HEK293 (cell line): ENCODE measurements around the gene CA10.

Source experiments
- CTCF ChIA-PET: fragments of 350-600 bp; formaldehyde crosslinking; extraction: SDS; loops from one replicate; lab custom pipeline; 2021; ENCODE audit warnings: antibody characterized with exemption; lab: Yijun Ruan, JAX
- POLR2A ChIA-PET: fragments of 300-600 bp; formaldehyde crosslinking; extraction: SDS; loops from one replicate; lab custom pipeline; 2020; ENCODE audit warnings: antibody characterized with exemption, inconsistent platforms; lab: Yijun Ruan, JAX
- H3K27ac ChIP-seq: fragments of 200-500 bp; sonication (Bioruptor generic); 2 replicates; pipeline ENCODE4 v1.5.1; 2014; ENCODE audit warnings: low read depth, low read length, control low read depth, inconsistent platforms; ENCODE audit errors: extremely low read depth
- H3K36me3 ChIP-seq, 2 experiments: fragments of 200-500 bp in 1 of 2; sonication (Bioruptor generic) in 1 of 2; 1 replicate in 1 of 2; 2 replicates in 1 of 2; pipeline ENCODE4 v1.5.1; 2014 to 2017; ENCODE audit warnings: inconsistent platforms in 2 of 2, low read length in 2 of 2; ENCODE audit not compliant: control insufficient read depth in 2 of 2, insufficient read depth in 1 of 2
- H3K4me1 ChIP-seq: fragments of 200-500 bp; sonication (Bioruptor generic); 2 replicates; pipeline ENCODE4 v1.5.1; 2014; ENCODE audit warnings: mild to moderate bottlenecking, low read length, inconsistent platforms; ENCODE audit not compliant: control insufficient read depth, insufficient read depth
- H3K4me3 ChIP-seq: 2 replicates; pipeline ENCODE4 v1.5.1; 2011; ENCODE audit warnings: low read depth, mild to moderate bottlenecking, control low read depth, low read length, moderate library complexity
- H3K9me3 ChIP-seq: fragments of 200-500 bp; sonication (Bioruptor generic); 2 replicates; pipeline ENCODE4 v1.5.1; 2014; ENCODE audit warnings: low read depth, low read length, inconsistent platforms; ENCODE audit not compliant: control insufficient read depth, insufficient read depth
- KLF1 ChIP-seq: fragments of 450-650 bp; formaldehyde crosslinking; IDR thresholded peaks from 2 replicates; pipeline ENCODE4 v1.5.1; 2016; ENCODE audit warnings: missing biosample characterization, missing genetic modification characterization
- KLF16 ChIP-seq: fragments of 450-650 bp; formaldehyde crosslinking; IDR thresholded peaks from 2 replicates; pipeline ENCODE4 v1.5.1; 2017; ENCODE audit warnings: missing biosample characterization, missing genetic modification characterization
- KLF8 ChIP-seq: fragments of 450-650 bp; formaldehyde crosslinking; IDR thresholded peaks from 2 replicates; pipeline ENCODE4 v1.5.1; 2016; ENCODE audit warnings: missing biosample characterization, missing genetic modification characterization
- OSR2 ChIP-seq: fragments of 450-650 bp; formaldehyde crosslinking; IDR thresholded peaks from 2 replicates; pipeline ENCODE4 v1.5.1; 2016; ENCODE audit warnings: missing biosample characterization, missing genetic modification characterization
- OVOL3 ChIP-seq: fragments of 450-650 bp; formaldehyde crosslinking; IDR thresholded peaks from 2 replicates; pipeline ENCODE4 v1.5.1; 2016; ENCODE audit warnings: missing biosample characterization, missing genetic modification characterization
- SCRT1 ChIP-seq: fragments of 450-650 bp; formaldehyde crosslinking; IDR thresholded peaks from 2 replicates; pipeline ENCODE4 v1.5.1; 2016; ENCODE audit warnings: missing biosample characterization, missing genetic modification characterization, borderline replicate concordance
- ZFP3 ChIP-seq: fragments of 450-650 bp; formaldehyde crosslinking; IDR thresholded peaks from 2 replicates; pipeline ENCODE4 v1.5.1; 2016; ENCODE audit warnings: low read depth, missing biosample characterization, missing genetic modification characterization
- ZFP69B ChIP-seq: fragments of 450-650 bp; formaldehyde crosslinking; IDR thresholded peaks from 2 replicates; pipeline ENCODE4 v1.5.1; 2016; ENCODE audit warnings: missing biosample characterization, missing genetic modification characterization
- ZNF121 ChIP-seq: fragments of 450-650 bp; formaldehyde crosslinking; IDR thresholded peaks from 2 replicates; pipeline ENCODE4 v1.5.1; 2016; ENCODE audit warnings: missing biosample characterization, missing genetic modification characterization
- ZNF19 ChIP-seq: fragments of 450-650 bp; formaldehyde crosslinking; IDR thresholded peaks from 2 replicates; pipeline ENCODE4; 2016; ENCODE audit warnings: missing biosample characterization, missing genetic modification characterization, low read depth
- ZNF221 ChIP-seq: fragments of 450-650 bp; formaldehyde crosslinking; IDR thresholded peaks from 2 replicates; pipeline ENCODE4 v1.5.1; 2017; ENCODE audit warnings: missing biosample characterization, missing genetic modification characterization, borderline replicate concordance
- ZNF248 ChIP-seq: fragments of 450-650 bp; formaldehyde crosslinking; IDR thresholded peaks from 2 replicates; pipeline ENCODE4 v1.5.1; 2017; ENCODE audit warnings: missing biosample characterization, missing genetic modification characterization
- ZNF274 ChIP-seq, 2 experiments: fragments of 200-500 bp in 1 of 2; fragments of 450-650 bp in 1 of 2; sonication (Bioruptor generic) in 1 of 2; formaldehyde crosslinking in 1 of 2; IDR thresholded peaks; 2 replicates each; pipeline versions ENCODE4 v1.5.1 to v1.6.1; 2014 to 2016; ENCODE audit warnings: borderline replicate concordance in 1 of 2, inconsistent platforms in 1 of 2, low read length in 1 of 2, missing biosample characterization in 1 of 2, missing genetic modification characterization in 1 of 2
- ZNF280C ChIP-seq: fragments of 450-650 bp; formaldehyde crosslinking; IDR thresholded peaks from 2 replicates; pipeline ENCODE4 v1.5.1; 2016; ENCODE audit warnings: missing biosample characterization, missing genetic modification characterization
- ZNF341 ChIP-seq: fragments of 450-650 bp; formaldehyde crosslinking; IDR thresholded peaks from 2 replicates; pipeline ENCODE4; 2016; ENCODE audit warnings: low read depth, missing biosample characterization, missing genetic modification characterization
- ZNF350 ChIP-seq: fragments of 450-650 bp; formaldehyde crosslinking; IDR thresholded peaks from 2 replicates; pipeline ENCODE4 v1.5.0; 2017; ENCODE audit warnings: missing biosample characterization, mild to moderate bottlenecking, missing genetic modification characterization
- ZNF391 ChIP-seq: fragments of 450-650 bp; formaldehyde crosslinking; IDR thresholded peaks from 2 replicates; pipeline ENCODE4 v1.5.1; 2016; ENCODE audit warnings: low read depth, missing biosample characterization, missing genetic modification characterization, borderline replicate concordance
- ZNF423 ChIP-seq: fragments of 450-650 bp; formaldehyde crosslinking; IDR thresholded peaks from 2 replicates; pipeline ENCODE4 v1.5.1; 2016; ENCODE audit warnings: missing biosample characterization, missing genetic modification characterization
- ZNF548 ChIP-seq: fragments of 450-650 bp; formaldehyde crosslinking; IDR thresholded peaks from 2 replicates; pipeline ENCODE4 v1.5.1; 2016; ENCODE audit warnings: missing biosample characterization, missing genetic modification characterization
- ZNF549 ChIP-seq: fragments of 450-650 bp; IDR thresholded peaks from 2 replicates; pipeline ENCODE4 v1.5.1; 2018; ENCODE audit warnings: missing biosample characterization, missing genetic modification characterization, mild to moderate bottlenecking, inconsistent platforms, moderate library complexity
- ZNF596 ChIP-seq: fragments of 450-650 bp; IDR thresholded peaks from 2 replicates; pipeline ENCODE4 v1.5.0; 2018; ENCODE audit warnings: missing biosample characterization, mild to moderate bottlenecking, missing genetic modification characterization, moderate library complexity
- ZNF600 ChIP-seq: fragments of 450-650 bp; formaldehyde crosslinking; IDR thresholded peaks from 2 replicates; pipeline ENCODE4 v1.5.1; 2016; ENCODE audit warnings: missing biosample characterization, missing genetic modification characterization
- ZNF629 ChIP-seq: fragments of 450-650 bp; formaldehyde crosslinking; IDR thresholded peaks from 2 replicates; pipeline ENCODE4 v1.5.1; 2017; ENCODE audit warnings: missing biosample characterization, missing genetic modification characterization
- ZNF654 ChIP-seq: fragments of 450-650 bp; formaldehyde crosslinking; IDR thresholded peaks from 2 replicates; pipeline ENCODE4 v1.5.1; 2016; ENCODE audit warnings: low read depth, missing biosample characterization, missing genetic modification characterization
- ZNF658 ChIP-seq: fragments of 450-650 bp; formaldehyde crosslinking; IDR thresholded peaks from 2 replicates; pipeline ENCODE4; 2016; ENCODE audit warnings: missing biosample characterization, missing genetic modification characterization
- ZNF670 ChIP-seq: fragments of 450-650 bp; formaldehyde crosslinking; IDR thresholded peaks from 2 replicates; pipeline ENCODE4 v1.5.1; 2016; ENCODE audit warnings: missing biosample characterization, missing genetic modification characterization, low read depth
- ZNF76 ChIP-seq: fragments of 450-650 bp; formaldehyde crosslinking; IDR thresholded peaks from 2 replicates; pipeline ENCODE4; 2016; ENCODE audit warnings: low read depth, missing biosample characterization, missing genetic modification characterization, borderline replicate concordance
- ZNF785 ChIP-seq: fragments of 450-650 bp; formaldehyde crosslinking; IDR thresholded peaks from 2 replicates; pipeline ENCODE4 v1.5.1; 2016; ENCODE audit warnings: missing biosample characterization, missing genetic modification characterization
- ZNF791 ChIP-seq: fragments of 450-650 bp; formaldehyde crosslinking; IDR thresholded peaks from 2 replicates; pipeline ENCODE4 v1.5.1; 2016; ENCODE audit warnings: missing biosample characterization, missing genetic modification characterization
- ZNF792 ChIP-seq: fragments of 450-650 bp; formaldehyde crosslinking; IDR thresholded peaks from 2 replicates; pipeline ENCODE4 v1.5.1; 2016; ENCODE audit warnings: missing biosample characterization, missing genetic modification characterization
- TF ChIP-seq, protein P1 (sequence below): fragments of 450-650 bp; formaldehyde crosslinking; IDR thresholded peaks from 2 replicates; pipeline ENCODE4 v1.5.1; 2016; ENCODE audit warnings: missing biosample characterization, missing genetic modification characterization
- TF ChIP-seq, protein P2 (sequence below): fragments of 450-650 bp; formaldehyde crosslinking; IDR thresholded peaks from 2 replicates; pipeline ENCODE4; 2016; ENCODE audit warnings: missing biosample characterization, missing genetic modification characterization

Gene CA10

DNA sequence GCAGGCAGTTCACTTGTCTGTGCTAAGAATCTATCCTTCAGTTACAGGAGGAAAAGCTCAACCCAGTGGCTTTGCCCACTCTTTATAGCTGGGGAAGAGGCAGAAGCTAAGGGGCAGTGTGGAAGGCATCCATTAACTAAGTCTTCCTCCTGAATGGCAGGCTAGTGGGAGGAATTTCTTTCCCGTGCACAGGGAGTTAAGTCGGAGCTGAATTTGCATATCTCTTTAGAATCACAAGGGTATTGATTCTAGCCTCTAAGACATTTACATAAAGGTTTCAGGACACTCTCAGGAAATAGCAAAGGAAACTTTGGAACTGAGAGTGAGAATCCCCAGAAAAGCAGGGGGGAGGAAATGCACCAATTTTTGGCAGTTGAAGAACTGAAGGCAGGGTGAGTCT, 245.6 kb downstream of the CA10 start:
- no peaks in the 10 kb centered on the region for H3K9me3 ChIP-seq
- TF ChIP-seq ZNF791, result no peak
- TF ChIP-seq ZNF549 (tag by site-specific recombination), result no peak
- TF ChIP-seq ZNF629 (tag by site-specific recombination), result no peak
- no peak for TF ChIP-seq ZNF670 (tag by site-specific recombination)
- TF ChIP-seq, protein P1, sequence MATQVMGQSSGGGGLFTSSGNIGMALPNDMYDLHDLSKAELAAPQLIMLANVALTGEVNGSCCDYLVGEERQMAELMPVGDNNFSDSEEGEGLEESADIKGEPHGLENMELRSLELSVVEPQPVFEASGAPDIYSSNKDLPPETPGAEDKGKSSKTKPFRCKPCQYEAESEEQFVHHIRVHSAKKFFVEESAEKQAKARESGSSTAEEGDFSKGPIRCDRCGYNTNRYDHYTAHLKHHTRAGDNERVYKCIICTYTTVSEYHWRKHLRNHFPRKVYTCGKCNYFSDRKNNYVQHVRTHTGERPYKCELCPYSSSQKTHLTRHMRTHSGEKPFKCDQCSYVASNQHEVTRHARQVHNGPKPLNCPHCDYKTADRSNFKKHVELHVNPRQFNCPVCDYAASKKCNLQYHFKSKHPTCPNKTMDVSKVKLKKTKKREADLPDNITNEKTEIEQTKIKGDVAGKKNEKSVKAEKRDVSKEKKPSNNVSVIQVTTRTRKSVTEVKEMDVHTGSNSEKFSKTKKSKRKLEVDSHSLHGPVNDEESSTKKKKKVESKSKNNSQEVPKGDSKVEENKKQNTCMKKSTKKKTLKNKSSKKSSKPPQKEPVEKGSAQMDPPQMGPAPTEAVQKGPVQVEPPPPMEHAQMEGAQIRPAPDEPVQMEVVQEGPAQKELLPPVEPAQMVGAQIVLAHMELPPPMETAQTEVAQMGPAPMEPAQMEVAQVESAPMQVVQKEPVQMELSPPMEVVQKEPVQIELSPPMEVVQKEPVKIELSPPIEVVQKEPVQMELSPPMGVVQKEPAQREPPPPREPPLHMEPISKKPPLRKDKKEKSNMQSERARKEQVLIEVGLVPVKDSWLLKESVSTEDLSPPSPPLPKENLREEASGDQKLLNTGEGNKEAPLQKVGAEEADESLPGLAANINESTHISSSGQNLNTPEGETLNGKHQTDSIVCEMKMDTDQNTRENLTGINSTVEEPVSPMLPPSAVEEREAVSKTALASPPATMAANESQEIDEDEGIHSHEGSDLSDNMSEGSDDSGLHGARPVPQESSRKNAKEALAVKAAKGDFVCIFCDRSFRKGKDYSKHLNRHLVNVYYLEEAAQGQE (tag by site-specific recombination), result no peak
- no peak for TF ChIP-seq ZNF423 (tag by site-specific recombination)
- TF ChIP-seq ZNF596, result no peak
- no peak for TF ChIP-seq ZNF548 (tag by site-specific recombination)
- TF ChIP-seq SCRT1 (tag by site-specific recombination), result no peak
- TF ChIP-seq ZNF792, result no peak
- TF ChIP-seq ZNF274 (IDR thresholded peaks at IDR 0.05; ENCODE audit: low read length), result no peak
- TF ChIP-seq ZNF274 (tag by site-specific recombination; IDR thresholded peaks at IDR 0.05; ENCODE audit: borderline replicate concordance), result no peak
- no peak for TF ChIP-seq KLF8 (tag by site-specific recombination)
- no peak for TF ChIP-seq ZNF341 (tag by site-specific recombination)
- no peak for TF ChIP-seq ZNF658 (tag by site-specific recombination)
- TF ChIP-seq ZNF121 (tag by site-specific recombination), result no peak
- no peak for TF ChIP-seq KLF16 (tag by site-specific recombination)
- no peak for TF ChIP-seq ZNF600 (tag by site-specific recombination)
- no peak for TF ChIP-seq ZNF280C (tag by site-specific recombination)
- no peak for TF ChIP-seq ZNF350 (tag by site-specific recombination)
- ChIA-PET POLR2A (no interaction called here), CTCF (interaction anchor here (0.7 kb wide), 1 partner anchor 52 kb away, joined by 3 read pairs; no protein-coding TSS in a partner anchor)
- H3K4me1 ChIP-seq, result no peaks in the 10 kb centered on the region
- H3K36me3 ChIP-seq, result no peaks in the 10 kb centered on the region
- no peak overlapping the region for H3K4me3 ChIP-seq
- H3K27ac ChIP-seq, result no peak overlapping the region

GRCh38 chr17:51911237-51911636, 247.3 kb downstream of the CA10 start:
- ChIA-PET POLR2A (no interaction called here), CTCF (interaction anchor here (0.6 kb wide), 1 partner anchor 356 kb away, joined by 3 read pairs; no protein-coding TSS in a partner anchor)

More at GRCh38 chr17:51911237-51911636, 247.3 kb downstream of the CA10 start:
- H3K27ac ChIP-seq, result no peak overlapping the region
- no peak for TF ChIP-seq ZNF248 (tag by site-specific recombination)
- no peak for TF ChIP-seq OVOL3 (tag by site-specific recombination)
- no peak for TF ChIP-seq ZNF600 (tag by site-specific recombination)
- TF ChIP-seq OSR2 (tag by site-specific recombination), result no peak
- no peak for TF ChIP-seq ZFP3 (tag by site-specific recombination)
- TF ChIP-seq ZNF350 (tag by site-specific recombination), result no peak
- TF ChIP-seq ZNF391 (tag by site-specific recombination), result no peak
- TF ChIP-seq ZNF654 (tag by site-specific recombination), result no peak
- TF ChIP-seq ZFP69B (tag by site-specific recombination), result no peak
- TF ChIP-seq KLF1, result no peak
- no peak for TF ChIP-seq ZNF76 (tag by site-specific recombination)
- TF ChIP-seq ZNF19 (tag by site-specific recombination), result no peak
- TF ChIP-seq ZNF221 (tag by site-specific recombination), result no peak
- TF ChIP-seq ZNF785, result no peak
- no peak for TF ChIP-seq KLF16 (tag by site-specific recombination)
- TF ChIP-seq, protein P2, sequence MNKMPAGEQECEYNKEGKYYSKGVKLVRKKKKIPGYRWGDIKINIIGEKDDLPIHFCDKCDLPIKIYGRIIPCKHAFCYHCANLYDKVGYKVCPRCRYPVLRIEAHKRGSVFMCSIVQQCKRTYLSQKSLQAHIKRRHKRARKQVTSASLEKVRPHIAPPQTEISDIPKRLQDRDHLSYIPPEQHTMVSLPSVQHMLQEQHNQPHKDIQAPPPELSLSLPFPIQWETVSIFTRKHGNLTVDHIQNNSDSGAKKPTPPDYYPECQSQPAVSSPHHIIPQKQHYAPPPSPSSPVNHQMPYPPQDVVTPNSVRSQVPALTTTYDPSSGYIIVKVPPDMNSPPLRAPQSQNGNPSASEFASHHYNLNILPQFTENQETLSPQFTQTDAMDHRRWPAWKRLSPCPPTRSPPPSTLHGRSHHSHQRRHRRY (tag by site-specific recombination), result no peak
- no peaks in the 10 kb centered on the region for H3K4me1 ChIP-seq
- no peaks in the 10 kb centered on the region for H3K9me3 ChIP-seq
- H3K36me3 ChIP-seq, result no peaks in the 10 kb centered on the region
- H3K4me3 ChIP-seq, result no peak overlapping the region
